Activated T-helper 17 cell treated with anti-CD3 and anti-CD28 coated beads, Interleukin-2, amount 50 U/mL, for 72 hours (primary cell): ENCODE results near the gene NPY. TPM values are rescaled to one million over a fixed set of nuclear protein-coding genes. Genes with fewer than 3 reads are reported as not detected.
A peak's percentile ranks its signal among the peaks of the same experiment; 100 is the strongest.
"Not testable (repeated sequence)": the region's sequence is repeated elsewhere in the genome, so short reads cannot be mapped to it uniquely, and the experiment has no call there.

ENCODE experiments used
- ATAC-seq: fragments of 150-1000 bp; cut with Tn5 transposase; replicated peaks from 2 replicates; pipeline ENCODE4 v1.10.0; 2021; ENCODE audit warnings: mild to moderate bottlenecking, moderate library complexity
- H3K27ac Mint-ChIP-seq: one replicate; pipeline ENCODE4 v1.8.0; 2022; ENCODE audit warnings: mixed read lengths
- H3K27me3 Mint-ChIP-seq: one replicate; pipeline ENCODE4 v1.8.0; 2022; ENCODE audit warnings: mixed read lengths
- H3K36me3 Mint-ChIP-seq: one replicate; pipeline ENCODE4 v1.8.0; 2022; ENCODE audit warnings: low read depth, mild to moderate bottlenecking, mixed read lengths
- H3K4me1 Mint-ChIP-seq: one replicate; pipeline ENCODE4 v1.8.0; 2022; ENCODE audit warnings: mixed read lengths
- H3K4me3 Mint-ChIP-seq: one replicate; pipeline ENCODE4 v1.8.0; 2022; ENCODE audit warnings: mild to moderate bottlenecking, mixed read lengths
- H3K9me3 Mint-ChIP-seq: one replicate; pipeline ENCODE4 v1.8.0; 2022; ENCODE audit warnings: mixed read lengths
- total RNA-seq, 2 donors: library from RNA; stranded (reverse); gene quantifications; one replicate each; pipeline ENCODE4 v1.2.3, GENCODE V29; 2022

The NPY gene
- not detected for total RNA-seq

GRCh38 chr7:24283897-24284698 is at the start of gene NPY:
Gene NPY (plus strand): TSS chr7:24284190. CDS start chr7:24285241, 1,051 bp downstream.
- Mint-ChIP-seq H3K9me3 (no peaks in the 10 kb centered on the region), H3K4me1 (no peaks in the 10 kb centered on the region), H3K27ac (no peak within 1 kb of the TSS), H3K27me3 (peaks cover 33% of the 10 kb centered on the region), H3K4me3 (peak within 1 kb of the TSS; percentile 45), H3K36me3 (no peaks in the 10 kb centered on the region)
- ATAC-seq = no peak

GRCh38 chr7:24239260-24239659 is 44.7 kb upstream of the NPY start:
- no peaks in the 10 kb centered on the region for H3K36me3 Mint-ChIP-seq
- no peaks in the 10 kb centered on the region for H3K4me1 Mint-ChIP-seq
- H3K4me3 Mint-ChIP-seq = no peak overlapping the region
- peaks cover 7% of the 10 kb centered on the region for H3K27me3 Mint-ChIP-seq
- ATAC-seq = no peak
- no peak overlapping the region for H3K27ac Mint-ChIP-seq
- no peaks in the 10 kb centered on the region for H3K9me3 Mint-ChIP-seq

- H3K27ac Mint-ChIP-seq = no peak overlapping the region
- H3K4me1 Mint-ChIP-seq = no peaks in the 10 kb centered on the region
- no peak overlapping the region for H3K4me3 Mint-ChIP-seq
- no peak for ATAC-seq
- H3K27me3 Mint-ChIP-seq = peaks cover 11% of the 10 kb centered on the region
- H3K36me3 Mint-ChIP-seq = no peaks in the 10 kb centered on the region
- H3K9me3 Mint-ChIP-seq = no peaks in the 10 kb centered on the region
These were observed 42.8 kb upstream of the NPY start for GRCh38 chr7:24241206-24241605.

GRCh38 chr7:24244554-24244953 is 39.4 kb upstream of the NPY start:
- peaks cover 8% of the 10 kb centered on the region for H3K27me3 Mint-ChIP-seq
- no peaks in the 10 kb centered on the region for H3K36me3 Mint-ChIP-seq
- H3K9me3 Mint-ChIP-seq = peaks cover 3% of the 10 kb centered on the region
- ATAC-seq = no peak
- H3K4me3 Mint-ChIP-seq = no peak overlapping the region
- H3K4me1 Mint-ChIP-seq = no peaks in the 10 kb centered on the region
- no peak overlapping the region for H3K27ac Mint-ChIP-seq

GRCh38 chr7:24245362-24245761 is 38.6 kb upstream of the NPY start:
- no peaks in the 10 kb centered on the region for H3K36me3 Mint-ChIP-seq
- H3K27me3 Mint-ChIP-seq = peaks cover 8% of the 10 kb centered on the region
- no peak overlapping the region for H3K4me3 Mint-ChIP-seq
- H3K4me1 Mint-ChIP-seq = no peaks in the 10 kb centered on the region
- no peak overlapping the region for H3K27ac Mint-ChIP-seq
- H3K9me3 Mint-ChIP-seq = peaks cover 3% of the 10 kb centered on the region
- ATAC-seq = peak; percentile 43

GRCh38 chr7:24249266-24249665 is 34.7 kb upstream of the NPY start:
- Mint-ChIP-seq H3K27me3 (peaks cover 8% of the 10 kb centered on the region), H3K9me3 (peaks cover 15% of the 10 kb centered on the region), H3K4me3 (no peak overlapping the region), H3K4me1 (peaks cover 4% of the 10 kb centered on the region), H3K36me3 (no peaks in the 10 kb centered on the region), H3K27ac (no peak overlapping the region)
- ATAC-seq = no peak

- no peak overlapping the region for H3K4me3 Mint-ChIP-seq
- no peaks in the 10 kb centered on the region for H3K36me3 Mint-ChIP-seq
- H3K4me1 Mint-ChIP-seq = peaks cover 16% of the 10 kb centered on the region
- ATAC-seq = no peak
- H3K9me3 Mint-ChIP-seq = peaks cover 15% of the 10 kb centered on the region
- no peak overlapping the region for H3K27ac Mint-ChIP-seq
- peaks cover 3% of the 10 kb centered on the region for H3K27me3 Mint-ChIP-seq
These were observed 32.4 kb upstream of the NPY start for GRCh38 chr7:24251568-24251967.

- Mint-ChIP-seq H3K36me3 (no peaks in the 10 kb centered on the region), H3K4me3 (peak overlapping the region; percentile 12), H3K27ac (no peak overlapping the region), H3K27me3 (peaks cover 4% of the 10 kb centered on the region), H3K9me3 (peaks cover 11% of the 10 kb centered on the region), H3K4me1 (peaks cover 16% of the 10 kb centered on the region)
- ATAC-seq = peak; percentile 50
These were observed 28.9 kb upstream of the NPY start for GRCh38 chr7:24255139-24255538.

- H3K27ac Mint-ChIP-seq, H3K4me3 Mint-ChIP-seq, ATAC-seq, H3K36me3 Mint-ChIP-seq, H3K27me3 Mint-ChIP-seq, H3K9me3 Mint-ChIP-seq: not testable (repeated sequence)
- peaks cover 16% of the 10 kb centered on the region for H3K4me1 Mint-ChIP-seq
These were observed 25.7 kb upstream of the NPY start for GRCh38 chr7:24258324-24258723.

GRCh38 chr7:24271938-24272337 is 12.1 kb upstream of the NPY start:
- Mint-ChIP-seq H3K27ac (no peak overlapping the region), H3K36me3 (no peaks in the 10 kb centered on the region), H3K9me3 (peaks cover 4% of the 10 kb centered on the region), H3K27me3 (peaks cover 7% of the 10 kb centered on the region), H3K4me1 (no peaks in the 10 kb centered on the region), H3K4me3 (no peak overlapping the region)
- no peak for ATAC-seq

- no peak overlapping the region for H3K27ac Mint-ChIP-seq
- peaks cover 12% of the 10 kb centered on the region for H3K27me3 Mint-ChIP-seq
- H3K4me3 Mint-ChIP-seq = no peak overlapping the region
- ATAC-seq = peak; percentile 81
- H3K4me1 Mint-ChIP-seq = no peaks in the 10 kb centered on the region
- no peaks in the 10 kb centered on the region for H3K9me3 Mint-ChIP-seq
- no peaks in the 10 kb centered on the region for H3K36me3 Mint-ChIP-seq
These were observed 4.5 kb upstream of the NPY start for GRCh38 chr7:24279512-24279911.

- no peak for ATAC-seq
- Mint-ChIP-seq H3K36me3 (no peaks in the 10 kb centered on the region), H3K4me3 (peak overlapping the region; percentile 45), H3K27me3 (peaks cover 33% of the 10 kb centered on the region), H3K27ac (no peak overlapping the region), H3K9me3 (no peaks in the 10 kb centered on the region), H3K4me1 (no peaks in the 10 kb centered on the region)
These were observed 465 bp upstream of the NPY start for GRCh38 chr7:24283554-24283896.

- H3K4me3 Mint-ChIP-seq = peak overlapping the region; percentile 40
- peaks cover under 1% of the 10 kb centered on the region for H3K4me1 Mint-ChIP-seq
- H3K27me3 Mint-ChIP-seq = peaks cover 37% of the 10 kb centered on the region
- no peaks in the 10 kb centered on the region for H3K9me3 Mint-ChIP-seq
- no peak for ATAC-seq
- H3K36me3 Mint-ChIP-seq = no peaks in the 10 kb centered on the region
- H3K27ac Mint-ChIP-seq = no peak overlapping the region
These were observed 913 bp downstream of the NPY start for GRCh38 chr7:24284699-24285506.

GRCh38 chr7:24290004-24290641 is 6.1 kb downstream of the NPY start:
- peak; percentile 97 for ATAC-seq
- peaks cover 27% of the 10 kb centered on the region for H3K27me3 Mint-ChIP-seq

GRCh38 chr7:24291271-24291670 is 7.3 kb downstream of the NPY start:
- no peak for ATAC-seq
- Mint-ChIP-seq H3K4me3 (no peak overlapping the region), H3K4me1 (peaks cover 7% of the 10 kb centered on the region), H3K27ac (no peak overlapping the region), H3K36me3 (no peaks in the 10 kb centered on the region), H3K27me3 (peaks cover 20% of the 10 kb centered on the region), H3K9me3 (no peaks in the 10 kb centered on the region)

More at GRCh38 chr7:24290004-24290641, 6.1 kb downstream of the NPY start:
- peaks cover 7% of the 10 kb centered on the region for H3K4me1 Mint-ChIP-seq
- H3K36me3 Mint-ChIP-seq = no peaks in the 10 kb centered on the region
- no peak overlapping the region for H3K27ac Mint-ChIP-seq
- no peak overlapping the region for H3K4me3 Mint-ChIP-seq
- no peaks in the 10 kb centered on the region for H3K9me3 Mint-ChIP-seq
